ENCODE results near the gene NHEJ1. TPM values are rescaled to one million over a fixed set of nuclear protein-coding genes. Genes with fewer than 3 reads are reported as not detected.

Gene NHEJ1, protein sequence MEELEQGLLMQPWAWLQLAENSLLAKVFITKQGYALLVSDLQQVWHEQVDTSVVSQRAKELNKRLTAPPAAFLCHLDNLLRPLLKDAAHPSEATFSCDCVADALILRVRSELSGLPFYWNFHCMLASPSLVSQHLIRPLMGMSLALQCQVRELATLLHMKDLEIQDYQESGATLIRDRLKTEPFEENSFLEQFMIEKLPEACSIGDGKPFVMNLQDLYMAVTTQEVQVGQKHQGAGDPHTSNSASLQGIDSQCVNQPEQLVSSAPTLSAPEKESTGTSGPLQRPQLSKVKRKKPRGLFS
- total RNA-seq = 10 to 100 TPM; 50.5 to 90.2 (median 65.3) TPM

DNA sequence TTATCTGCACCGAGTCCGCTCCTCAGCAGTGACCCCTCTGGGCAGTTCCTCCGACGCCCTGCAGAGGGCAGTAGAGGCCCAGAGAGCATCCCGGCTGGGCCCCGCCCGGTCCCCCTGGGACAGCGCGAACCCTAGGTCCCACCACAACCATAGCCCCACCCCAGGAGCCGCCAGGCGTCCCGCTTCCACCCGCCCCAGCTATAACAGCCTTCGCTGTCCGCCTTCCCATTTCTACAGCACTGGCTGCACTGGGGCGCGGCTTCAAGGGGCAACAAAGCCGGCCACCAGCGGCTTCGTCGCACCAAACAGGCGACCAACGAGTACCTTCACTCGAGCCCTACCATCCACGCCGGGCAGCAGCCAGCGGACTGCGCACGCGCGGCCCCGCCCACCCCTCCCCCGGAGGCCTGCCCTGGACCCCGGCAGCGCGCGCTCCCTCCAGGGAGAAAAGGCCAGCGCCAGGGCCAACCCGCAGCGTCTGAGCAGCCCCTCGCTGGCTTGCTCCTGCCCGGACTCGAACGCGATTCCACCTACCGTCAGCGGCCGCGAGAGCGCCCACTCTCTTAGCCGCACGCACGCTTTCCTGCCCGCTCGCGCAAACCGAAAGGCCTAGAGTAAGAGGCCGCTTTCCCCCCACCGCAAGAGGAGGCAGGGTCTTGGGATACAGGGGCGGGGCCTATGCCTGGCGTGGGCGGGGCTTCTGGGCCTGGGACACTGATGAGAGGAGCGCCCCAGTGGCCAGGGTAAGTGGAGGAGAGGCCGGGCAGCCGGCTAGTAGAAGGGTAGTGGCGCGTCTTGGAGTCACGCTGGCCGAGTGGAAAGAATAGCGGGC, at the start of gene NHEJ1:
NHEJ1 (minus strand) TSS at position 630 of the 832 bp plus-strand sequence. CDS start 2,453 bp downstream, outside the sequence.
- peak within 1 kb of the TSS; percentile 48 to 74 (median 58) for H3K4me3 ChIP-seq
- H3K4me1 ChIP-seq = peaks cover 4 to 14% (median 7%) of the 10 kb centered on the region in 4 donors
- peak; percentile 99 for DNase-seq
- no peaks in the 10 kb centered on the region for H3K9me3 ChIP-seq
- peaks cover 0 to 21% (median 4%) of the 10 kb centered on the region in 4 donors for H3K36me3 ChIP-seq
- H3K27me3 ChIP-seq = no peaks in the 10 kb centered on the region
- in situ Hi-C loops (cut with MboI; ENCODE audit: low pct_ligation_motif_present in 1 of 4, low pct_unique_long_range_greater_than_20kb in 1 of 4, low sequenced_read_pairs in 3 of 4) = loop anchor here in 2 of 4 donors (10.0 to 25.0 kb wide), 2 partner anchors 54 to 127 kb away; partner anchors contain the start of genes ABCB6 (in 1 of the 2) and DNAJB2 (in 1 of the 2)
- peak within 1 kb of the TSS; percentile 93 to 98 (median 96) for H3K27ac ChIP-seq
- WGBS, 2 donors (ENCODE audit: low coverage in 1 of 2) = 0% methylated on average over 52 of the region's 70 CpGs; no CpG with 5 or more reads in 1 of the 2 donors
- intact Hi-C loops (cut with DNase I; ENCODE audit: low total_unique reads) = loop anchor here (5.0 to 10.0 kb wide), 2 partner anchors 64 to 132 kb away; partner anchors contain the start of genes ANKZF1 and ATG9A
- no peak for TF ChIP-seq EP300 (IDR thresholded peaks at IDR 0.05; ENCODE audit: low read depth)
- TF ChIP-seq POLR2A (IDR thresholded peaks at IDR 0.05) = peak; percentile 63
- peak; percentile 36 to 80 (median 60) for TF ChIP-seq POLR2AphosphoS5 (IDR thresholded peaks at IDR 0.05)
- TF ChIP-seq, protein P1, sequence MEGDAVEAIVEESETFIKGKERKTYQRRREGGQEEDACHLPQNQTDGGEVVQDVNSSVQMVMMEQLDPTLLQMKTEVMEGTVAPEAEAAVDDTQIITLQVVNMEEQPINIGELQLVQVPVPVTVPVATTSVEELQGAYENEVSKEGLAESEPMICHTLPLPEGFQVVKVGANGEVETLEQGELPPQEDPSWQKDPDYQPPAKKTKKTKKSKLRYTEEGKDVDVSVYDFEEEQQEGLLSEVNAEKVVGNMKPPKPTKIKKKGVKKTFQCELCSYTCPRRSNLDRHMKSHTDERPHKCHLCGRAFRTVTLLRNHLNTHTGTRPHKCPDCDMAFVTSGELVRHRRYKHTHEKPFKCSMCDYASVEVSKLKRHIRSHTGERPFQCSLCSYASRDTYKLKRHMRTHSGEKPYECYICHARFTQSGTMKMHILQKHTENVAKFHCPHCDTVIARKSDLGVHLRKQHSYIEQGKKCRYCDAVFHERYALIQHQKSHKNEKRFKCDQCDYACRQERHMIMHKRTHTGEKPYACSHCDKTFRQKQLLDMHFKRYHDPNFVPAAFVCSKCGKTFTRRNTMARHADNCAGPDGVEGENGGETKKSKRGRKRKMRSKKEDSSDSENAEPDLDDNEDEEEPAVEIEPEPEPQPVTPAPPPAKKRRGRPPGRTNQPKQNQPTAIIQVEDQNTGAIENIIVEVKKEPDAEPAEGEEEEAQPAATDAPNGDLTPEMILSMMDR (IDR thresholded peaks at IDR 0.05) = peak; percentile 98 to 100 (median 100)

DNA sequence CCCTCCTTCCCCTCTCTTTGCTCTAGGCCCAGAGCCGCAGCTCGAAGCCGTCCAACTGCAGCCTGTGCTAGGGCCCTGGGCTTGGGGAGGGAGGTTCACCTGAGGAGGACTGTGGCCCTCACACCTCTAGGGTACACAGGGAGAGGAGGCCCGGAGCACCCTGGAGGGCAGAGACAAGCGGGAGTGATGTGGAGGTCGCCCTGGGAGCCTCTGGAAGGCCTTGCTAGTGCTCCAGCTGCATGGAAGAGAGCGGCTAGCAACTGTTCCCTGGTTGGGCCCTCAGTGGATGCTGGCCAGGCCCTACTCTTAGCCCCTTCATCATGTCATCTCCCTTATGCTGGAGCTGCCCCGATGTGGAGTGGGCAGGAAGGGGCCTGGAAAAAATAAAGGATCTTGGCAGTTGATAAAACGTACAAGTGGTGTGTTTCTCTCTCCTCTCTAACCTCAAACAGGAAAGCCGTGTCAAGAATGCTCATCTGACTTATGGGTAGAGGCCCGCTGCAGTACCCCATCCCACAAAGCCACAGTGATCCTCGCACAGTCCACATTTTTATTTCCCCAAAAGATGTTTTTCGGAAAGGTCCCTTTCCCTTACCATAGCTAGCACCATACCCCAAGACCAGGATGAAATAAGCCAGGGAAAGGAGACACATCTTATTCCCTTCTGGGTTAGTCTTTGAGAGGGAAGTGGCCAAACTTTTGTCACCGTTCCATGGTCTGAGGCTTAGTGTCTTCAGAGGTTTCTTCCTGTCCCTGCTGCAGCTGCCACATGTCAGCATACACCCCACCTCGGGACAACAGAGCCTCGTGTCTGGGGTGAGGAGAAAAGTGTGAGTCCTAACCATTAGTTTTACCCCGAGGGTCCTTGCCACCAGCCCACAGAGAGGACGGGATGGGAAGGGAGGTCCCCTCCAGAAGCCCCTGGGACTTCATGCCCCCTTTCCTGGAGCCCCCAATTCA, 48.9 kb upstream of the NHEJ1 start:
- peaks cover 7 to 21% (median 20%) of the 10 kb centered on the region in 4 donors for H3K4me1 ChIP-seq
- TF ChIP-seq POLR2AphosphoS5 (IDR thresholded peaks at IDR 0.05) (no peak), EP300 (IDR thresholded peaks at IDR 0.05; ENCODE audit: low read depth) (no peak), POLR2A (IDR thresholded peaks at IDR 0.05) (no peak)
- TF ChIP-seq, protein P1 (IDR thresholded peaks at IDR 0.05) = no peak
- peaks cover 0 to 4% (median 0%) of the 10 kb centered on the region in 4 donors for H3K36me3 ChIP-seq
- H3K27me3 ChIP-seq = no peaks in the 10 kb centered on the region
- in situ Hi-C loops (cut with MboI; ENCODE audit: low pct_ligation_motif_present in 1 of 4, low pct_unique_long_range_greater_than_20kb in 1 of 4, low sequenced_read_pairs in 3 of 4) = loop anchor here in 2 of 4 donors (5.0 to 10.0 kb wide), 2 partner anchors 37 to 45 kb away; partner anchors contain the start of genes NHEJ1 (in 1 of the 2) and SLC23A3 (in 1 of the 2)
- no peak overlapping the region for H3K4me3 ChIP-seq
- H3K9me3 ChIP-seq = no peaks in the 10 kb centered on the region
- DNase-seq = no peak
- intact Hi-C loops (cut with DNase I; ENCODE audit: low total_unique reads) = no loop called here
- peak overlapping the region in 3 of 4 donors; percentile 6 to 9 (median 8) for H3K27ac ChIP-seq
- 76 to 77% methylated on average over 7 to 18 of the region's 18 CpGs for WGBS, 2 donors (ENCODE audit: low coverage in 1 of 2)

DNA sequence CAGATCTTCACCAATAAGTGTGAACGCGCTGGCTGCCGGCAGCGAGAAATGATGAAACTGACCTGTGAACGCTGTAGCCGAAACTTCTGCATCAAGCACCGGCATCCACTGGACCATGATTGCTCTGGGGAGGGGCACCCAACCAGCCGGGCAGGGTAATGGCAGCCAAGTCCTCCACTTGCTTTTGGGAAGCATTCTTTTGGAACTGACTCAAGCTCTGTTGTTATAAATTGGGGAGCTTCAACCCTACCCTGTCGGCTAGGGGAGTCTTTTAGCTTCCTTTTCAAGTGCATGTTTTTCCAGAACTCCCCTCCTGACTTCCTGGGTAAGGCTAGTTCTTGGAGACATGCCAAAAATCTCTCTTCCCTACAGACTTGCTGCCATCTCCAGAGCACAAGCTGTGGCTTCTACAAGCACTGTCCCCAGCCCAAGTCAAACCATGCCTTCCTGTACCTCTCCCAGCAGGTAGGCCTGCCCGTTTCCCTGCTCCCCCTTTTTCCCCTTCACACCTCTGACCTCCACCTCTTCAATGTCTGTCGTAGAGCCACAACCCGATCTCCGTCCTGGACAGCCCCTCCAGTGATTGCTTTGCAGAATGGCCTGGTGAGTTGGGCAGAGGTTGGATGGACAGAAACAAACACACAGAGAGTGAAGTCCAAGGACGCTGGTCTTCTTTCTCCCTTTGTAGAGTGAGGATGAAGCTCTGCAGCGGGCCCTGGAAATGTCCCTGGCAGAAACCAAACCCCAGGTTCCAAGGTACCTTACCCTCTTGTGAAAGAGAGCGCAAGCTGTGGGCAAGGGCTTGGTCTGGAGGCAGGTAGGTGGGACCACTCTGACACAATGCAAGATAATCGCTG, 47.5 kb upstream of the NHEJ1 start:
- TF ChIP-seq EP300 (IDR thresholded peaks at IDR 0.05; ENCODE audit: low read depth) (no peak), POLR2A (IDR thresholded peaks at IDR 0.05) (no peak), POLR2AphosphoS5 (IDR thresholded peaks at IDR 0.05) (no peak)
- TF ChIP-seq, protein P1 (IDR thresholded peaks at IDR 0.05) = no peak
- WGBS, 2 donors (ENCODE audit: low coverage in 1 of 2) = 62 to 73% methylated on average over 3 to 17 of the region's 17 CpGs
- Histone ChIP-seq H3K9me3 (no peaks in the 10 kb centered on the region), H3K27ac (peak overlapping the region; percentile 93 to 99 (median 96)), H3K27me3 (no peaks in the 10 kb centered on the region), H3K4me1 (peaks cover 7 to 21% (median 20%) of the 10 kb centered on the region in 4 donors), H3K36me3 (no peaks in the 10 kb centered on the region), H3K4me3 (peak overlapping the region in 1 of 4 donors; percentile 73)
- in situ Hi-C loops (cut with MboI; ENCODE audit: low pct_ligation_motif_present in 1 of 4, low pct_unique_long_range_greater_than_20kb in 1 of 4, low sequenced_read_pairs in 3 of 4) = loop anchor here in 1 of 4 donors (5.0 kb wide), 1 partner anchor 36 kb away; the partner anchor contains the start of gene SLC23A3
- intact Hi-C loops (cut with DNase I; ENCODE audit: low total_unique reads) = no loop called here
- no peak for DNase-seq

All from transverse colon (tissue), 4 donors.